Right ventricle myocardium inferior (tissue), 1 donor: Measurements from ENCODE around the gene RASGRF2. TPM values are rescaled to one million over a fixed set of nuclear protein-coding genes. Genes with fewer than 3 reads are reported as not detected.
"Not testable (repeated sequence)": the region's sequence is repeated elsewhere in the genome, so short reads cannot be mapped to it uniquely, and the experiment has no call there.

Experiments
- ATAC-seq: fragments of 200-7000 bp; cut with Tn5 transposase; one replicate; pipeline ENCODE4 v1.9.1; 2020; ENCODE audit warnings: mild to moderate bottlenecking, moderate library complexity
- DNase-seq: peaks from one replicate; pipeline ENCODE4 v3.0.0; 2021; ENCODE audit errors: missing footprints
- intact Hi-C: fragments of 100-400 bp; cut with DNase I; formaldehyde crosslinking; loops from one replicate; pipeline ENCODE4 v1.11.0; 2022
- total RNA-seq: library from RNA; stranded (reverse); fragmentation: NEBNext Ultra II Directional; extraction: Animal tissue kit (Norgen Biotek cat#: 25700); gene quantifications from one replicate; pipeline ENCODE4 v1.2.1, GENCODE V29; 2021
- donor health status: DM: no; HTN: yes; CAD: no; lungs with severe emphysema.

RASGRF2 gene
- total RNA-seq, 1 donor from 2014 or later: 5.9 TPM

GRCh38 chr5:81006947-81007636 is 46.9 kb downstream of the RASGRF2 start:
- intact Hi-C loops: no loop called here
- DNase-seq: no peak
- no peak for ATAC-seq

- intact Hi-C loops: no loop called here
- ATAC-seq (no peak), DNase-seq (no peak)
Measured at GRCh38 chr5:81007637-81008027, 47.5 kb downstream of the RASGRF2 start.

- DNase-seq (no peak), ATAC-seq (no peak)
- intact Hi-C loops: no loop called here
Measured at GRCh38 chr5:81010336-81011169, 50.4 kb downstream of the RASGRF2 start.

- no peak for DNase-seq
- ATAC-seq: no peak
- intact Hi-C loops: no loop called here
Measured at GRCh38 chr5:81014348-81014747, 54.2 kb downstream of the RASGRF2 start.

- DNase-seq (no peak), ATAC-seq (no peak)
- intact Hi-C loops: no loop called here
Measured at GRCh38 chr5:81016116-81016515, 56.0 kb downstream of the RASGRF2 start.

GRCh38 chr5:81017320-81017719 is 57.2 kb downstream of the RASGRF2 start:
- intact Hi-C loops: no loop called here
- DNase-seq (no peak), ATAC-seq (no peak)

DNA sequence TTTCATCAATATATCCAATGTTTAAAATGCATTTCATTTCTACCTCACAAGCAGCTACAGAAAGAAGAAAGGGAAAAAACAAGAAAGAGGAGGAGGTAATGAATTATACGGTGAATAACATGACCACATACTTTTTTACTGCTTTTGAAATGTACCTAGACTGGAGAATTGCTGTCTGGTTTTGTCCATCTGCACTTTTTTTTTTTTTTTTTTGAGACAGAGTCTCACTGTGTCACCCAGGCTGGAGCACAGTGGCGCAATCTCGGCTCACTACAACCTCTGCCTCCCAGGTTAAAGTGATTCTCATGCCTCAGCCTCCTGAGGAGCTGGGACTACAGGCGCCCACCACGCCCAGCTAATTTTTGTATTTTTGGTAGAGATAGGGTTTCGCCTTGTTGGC is 58.4 kb downstream of the RASGRF2 start:
- DNase-seq, ATAC-seq, intact Hi-C loops: not testable (repeated sequence)

DNA sequence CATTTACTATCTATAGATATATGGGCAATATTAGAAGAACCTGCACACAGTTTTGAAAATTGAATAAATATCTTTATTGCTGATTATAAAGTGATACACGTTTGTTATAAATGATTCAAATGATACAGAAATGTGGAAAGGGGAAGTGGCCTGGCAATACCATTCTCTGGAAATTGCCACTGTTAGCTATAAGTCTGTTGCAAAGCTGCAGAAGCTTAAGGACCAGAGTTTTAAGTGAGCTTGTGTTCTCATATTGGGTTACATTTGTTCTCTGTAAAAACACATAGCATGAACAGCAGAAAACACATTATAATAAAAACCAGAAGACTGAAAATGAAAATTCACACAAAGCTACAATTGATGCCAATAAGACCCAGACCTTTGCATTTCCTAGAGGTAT is 59.6 kb downstream of the RASGRF2 start:
- DNase-seq (no peak), ATAC-seq (no peak)
- intact Hi-C loops: loop anchor here (10.0 kb wide), 1 partner anchor 55 kb away; the partner anchor contains the start of gene RASGRF2

DNA sequence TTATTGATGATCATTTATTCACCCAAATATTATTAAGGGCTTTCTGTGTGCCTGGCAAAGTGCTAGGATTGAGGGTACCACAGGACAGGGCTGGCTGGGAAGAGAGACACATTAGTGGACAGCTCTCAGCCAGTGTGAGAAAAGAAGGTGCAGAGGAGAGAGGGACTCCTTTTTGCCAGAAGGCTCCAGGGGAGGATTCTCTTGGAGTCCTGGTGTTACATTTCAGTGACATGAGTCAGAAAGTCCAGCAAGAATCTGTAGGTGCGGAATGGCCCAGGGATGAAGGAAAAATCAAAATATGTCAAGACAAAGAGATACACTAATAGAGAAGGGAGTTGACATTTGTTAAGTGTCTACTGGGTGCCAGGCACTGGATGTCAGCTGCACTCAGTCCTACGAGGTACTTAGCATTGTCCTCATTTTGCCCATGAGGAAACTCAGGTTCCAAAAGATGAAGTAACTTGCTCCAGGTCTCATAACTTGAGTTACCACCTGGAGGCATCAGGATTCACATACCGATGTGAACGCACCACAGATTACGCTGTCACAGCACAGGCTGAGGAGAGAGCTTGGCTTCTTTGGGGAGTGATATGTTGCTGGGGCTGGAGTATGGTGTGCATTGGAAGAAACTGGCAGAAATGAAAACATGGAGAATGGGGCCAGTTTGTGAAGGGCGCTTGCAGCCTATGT is 60.5 kb downstream of the RASGRF2 start:
- intact Hi-C loops: loop anchor here (10.0 kb wide), 1 partner anchor 56 kb away; the partner anchor contains the start of gene RASGRF2
- DNase-seq (no peak), ATAC-seq (no peak)

DNA sequence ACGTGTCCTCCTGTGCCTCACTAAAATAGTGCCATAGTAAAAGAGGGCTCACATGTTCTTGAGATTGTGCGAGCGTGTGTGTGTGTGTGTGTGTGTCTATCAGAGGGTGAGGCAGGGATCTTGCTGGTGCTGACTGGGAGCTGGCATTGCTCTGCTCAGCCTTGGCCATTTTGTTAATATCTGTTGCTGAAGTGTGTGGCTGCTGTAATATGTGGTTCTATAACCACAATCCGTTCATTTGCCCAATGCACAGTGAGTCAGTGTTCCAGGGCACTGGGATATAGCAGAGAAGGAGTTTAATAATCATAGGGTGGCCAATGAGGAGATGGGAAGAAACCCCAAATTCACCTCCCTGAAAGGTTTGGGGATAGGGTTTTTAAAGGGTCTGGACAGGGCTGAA is 61.3 kb downstream of the RASGRF2 start:
- ATAC-seq (no peak), DNase-seq (no peak)
- intact Hi-C loops: loop anchor here (10.0 kb wide), 1 partner anchor 57 kb away; the partner anchor contains the start of gene RASGRF2

DNA sequence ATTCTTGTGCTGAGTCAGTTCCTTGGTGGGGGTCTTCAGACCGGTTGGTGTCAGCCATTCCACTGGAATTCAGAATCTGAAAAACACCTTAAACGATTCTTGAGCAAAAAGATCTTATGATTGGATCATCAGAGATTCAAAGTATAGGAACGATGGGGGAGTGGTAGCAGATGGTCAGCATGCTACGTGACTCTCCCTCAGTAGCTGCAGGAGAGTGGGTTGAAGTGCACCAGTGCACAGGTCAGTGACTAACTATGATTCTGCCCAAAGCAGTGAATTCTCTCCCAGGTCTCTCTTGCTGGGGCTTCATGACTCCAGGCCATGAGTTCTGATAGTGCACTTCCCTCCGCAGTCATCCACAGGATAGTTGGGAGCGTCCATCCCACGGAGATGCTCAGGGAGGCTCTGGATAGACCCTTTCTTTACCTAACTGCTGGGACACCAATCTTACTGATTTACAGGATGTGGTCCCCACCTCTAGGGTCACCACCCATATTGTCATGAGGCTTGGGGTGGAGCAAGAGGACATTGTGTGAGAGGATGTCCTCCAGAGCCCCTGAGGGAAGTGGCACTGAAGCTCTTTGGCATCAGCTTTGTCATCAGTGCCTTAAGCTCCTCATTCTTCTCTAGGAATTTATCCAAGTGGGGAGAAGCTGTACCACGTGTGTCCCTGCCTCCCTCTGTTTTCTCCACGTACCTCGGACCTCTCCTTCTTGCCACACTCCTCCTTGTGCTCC is 62.0 kb downstream of the RASGRF2 start:
- no peak for DNase-seq
- no peak for ATAC-seq
- intact Hi-C loops: loop anchor here (10.0 kb wide), 1 partner anchor 57 kb away; the partner anchor contains the start of gene RASGRF2

- ATAC-seq: no peak
- intact Hi-C loops: loop anchor here (10.0 kb wide), 1 partner anchor 58 kb away; the partner anchor contains the start of gene RASGRF2
Measured at GRCh38 chr5:81022688-81023084, 62.5 kb downstream of the RASGRF2 start.

GRCh38 chr5:81023261-81023970 is 63.3 kb downstream of the RASGRF2 start:
- intact Hi-C loops: loop anchor here (10.0 kb wide), 1 partner anchor 59 kb away; the partner anchor contains the start of gene RASGRF2
- no peak for DNase-seq
- no peak for ATAC-seq

More at GRCh38 chr5:81022688-81023084, 62.5 kb downstream of the RASGRF2 start:
- no peak for DNase-seq

DNA sequence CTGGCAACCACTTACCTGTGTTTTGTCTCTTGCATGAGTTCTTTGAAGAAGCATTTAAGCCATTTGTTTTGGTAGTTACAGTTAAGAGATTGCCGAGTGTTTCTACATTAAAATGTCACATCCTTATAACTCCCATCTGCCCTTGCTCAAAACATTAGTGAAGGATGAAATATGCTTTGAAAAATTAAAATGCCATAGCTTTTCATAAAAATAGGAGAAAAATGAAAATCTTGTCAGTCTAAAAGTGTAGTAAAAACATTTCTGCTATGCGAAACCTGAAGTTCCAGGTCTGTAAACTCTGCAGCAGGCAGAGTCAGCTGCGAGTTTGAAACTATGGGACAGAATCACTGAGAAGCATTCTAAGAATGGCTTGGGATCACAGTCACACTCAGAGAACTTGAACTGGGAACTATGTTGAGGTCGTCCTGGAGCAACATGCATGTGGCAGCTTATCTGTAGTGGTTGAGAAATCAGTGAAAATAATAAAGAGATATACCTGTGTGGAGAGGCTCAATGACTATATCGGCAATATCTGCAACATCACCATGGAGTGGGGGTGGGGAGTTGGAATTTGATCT is 67.4 kb downstream of the RASGRF2 start:
- no peak for ATAC-seq
- no peak for DNase-seq
- intact Hi-C loops: loop anchor here (10.0 kb wide), 1 partner anchor 63 kb away; the partner anchor contains the start of gene RASGRF2

- not testable (repeated sequence) for DNase-seq, ATAC-seq
- intact Hi-C loops: loop anchor here (10.0 kb wide), 1 partner anchor 64 kb away; the partner anchor contains the start of gene RASGRF2
Measured at GRCh38 chr5:81028888-81029287, 68.7 kb downstream of the RASGRF2 start.

- not testable (repeated sequence) for ATAC-seq, DNase-seq
- intact Hi-C loops: loop anchor here (10.0 kb wide), 1 partner anchor 65 kb away; the partner anchor contains the start of gene RASGRF2
Measured at GRCh38 chr5:81029736-81030135, 69.6 kb downstream of the RASGRF2 start.
